Forelimb muscle (tissue), 1 donor: ENCODE results near the gene C4orf36. TPM values are rescaled to one million over a fixed set of nuclear protein-coding genes. Genes with fewer than 3 reads are reported as not detected.
"Not testable (repeated sequence)": the region's sequence is repeated elsewhere in the genome, so short reads cannot be mapped to it uniquely, and the experiment has no call there.

Source experiments
- DNase-seq: peaks from one replicate; pipeline ENCODE4 v3.0.0-alpha.2; 2013; ENCODE audit warnings: low read depth
- polyA plus RNA-seq: library from polyadenylated mRNA; unstranded; fragments of 120-200 nt; gene quantifications from one replicate; pipeline ENCODE4 v1.2.1, GENCODE V29; 2013; ENCODE audit not compliant: insufficient read length

The C4orf36 gene
- polyA plus RNA-seq, 1 donor, result not detected

DNA sequence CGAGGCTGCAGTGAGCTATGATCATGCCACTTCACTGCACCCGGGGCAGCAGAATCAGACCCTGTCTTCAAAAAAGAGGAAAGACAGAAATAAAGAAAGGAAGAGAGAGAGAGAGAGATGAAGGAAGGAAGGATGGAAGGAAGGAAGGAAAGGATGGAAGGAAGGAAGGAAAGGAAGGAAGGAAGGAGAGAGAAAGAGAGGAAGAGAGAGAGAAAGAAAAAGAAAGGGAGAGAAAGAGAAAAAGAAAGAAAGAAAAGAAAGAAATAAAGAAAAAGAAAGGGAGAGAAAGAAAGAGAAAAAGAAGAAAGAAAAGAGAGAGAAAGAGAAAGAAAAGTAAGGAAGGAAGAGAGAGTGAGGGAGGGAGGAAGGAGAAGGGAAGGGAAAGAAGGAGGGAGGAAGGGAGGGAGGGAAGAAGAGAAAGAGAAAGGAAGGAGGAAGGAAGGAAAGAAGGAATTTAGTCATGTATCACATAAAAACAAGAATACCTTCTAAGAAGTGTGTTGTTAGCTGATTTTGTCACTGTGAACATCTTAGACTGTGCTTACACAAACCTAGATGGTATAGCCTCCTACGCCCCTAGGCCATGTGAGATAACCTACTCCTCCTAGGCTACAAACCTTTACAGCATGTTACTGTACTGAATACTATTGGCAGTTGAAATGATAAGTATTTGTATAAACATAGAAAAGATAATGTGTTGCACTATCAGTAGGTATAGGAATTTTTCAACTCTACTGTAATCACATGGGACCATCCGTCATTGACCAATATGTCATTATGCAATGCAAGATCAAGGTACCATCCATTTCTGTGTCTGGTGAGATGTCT, 25.2 kb upstream of the C4orf36 start:
- DNase-seq, result no peak

DNA sequence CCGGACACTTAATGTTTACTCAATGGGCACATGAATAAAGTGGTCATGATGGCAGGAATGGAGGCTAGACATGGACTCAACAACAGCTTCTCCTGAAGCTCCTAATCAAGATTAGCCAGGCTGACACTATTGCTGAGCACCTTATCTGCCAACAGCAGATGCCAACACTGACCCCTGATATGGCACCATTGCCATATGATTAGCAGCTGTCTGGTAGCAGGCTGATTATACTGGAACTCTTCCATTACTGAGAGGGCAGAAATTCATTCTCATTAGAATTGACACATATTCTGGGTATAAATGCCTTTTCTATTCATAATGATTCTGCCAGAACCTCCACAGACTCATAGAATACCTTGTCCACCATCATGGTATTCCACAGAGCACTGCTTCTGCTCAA, 24.2 kb upstream of the C4orf36 start:
- DNase-seq, result no peak

DNA sequence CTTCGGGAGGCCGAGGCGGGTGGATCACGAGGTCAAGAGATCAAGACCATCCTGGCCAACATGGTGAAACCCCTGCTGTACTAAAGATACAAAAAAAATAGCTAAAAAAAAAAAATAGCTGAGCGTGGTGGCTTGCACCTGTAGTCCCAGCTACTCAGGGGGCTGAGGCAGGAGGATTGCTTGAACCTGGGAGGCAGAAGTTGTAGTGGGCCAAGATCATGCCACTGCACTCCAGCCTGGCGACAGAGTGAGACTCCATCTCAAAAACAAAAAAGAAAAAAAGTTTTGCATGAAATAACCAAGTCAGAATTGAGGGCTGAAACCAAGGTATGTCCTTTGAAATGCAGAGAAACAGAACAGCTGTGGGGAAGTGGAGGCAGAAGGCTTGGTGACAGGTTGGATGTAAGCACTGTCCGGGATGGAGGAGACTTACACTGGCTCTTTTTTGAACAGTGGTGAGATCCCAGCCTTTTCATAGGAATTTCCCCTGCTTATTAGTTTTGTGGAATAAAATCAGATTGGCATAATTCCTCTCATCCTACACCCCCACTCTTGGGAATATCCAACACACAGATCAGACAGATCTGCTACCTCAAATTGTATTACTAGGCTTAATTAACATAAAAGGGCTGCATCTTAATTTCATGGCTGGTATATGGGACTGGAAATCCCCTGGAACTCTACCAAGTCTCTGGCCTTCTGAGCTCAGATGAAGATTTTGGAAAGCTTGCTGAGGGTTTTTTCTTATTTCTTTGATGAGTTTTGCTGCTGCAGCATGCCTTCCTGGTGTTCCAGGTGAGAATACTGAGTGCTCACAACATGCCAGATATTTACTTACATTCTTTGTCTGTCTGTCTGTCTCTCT, 18.8 kb upstream of the C4orf36 start:
- DNase-seq, result no peak

DNA sequence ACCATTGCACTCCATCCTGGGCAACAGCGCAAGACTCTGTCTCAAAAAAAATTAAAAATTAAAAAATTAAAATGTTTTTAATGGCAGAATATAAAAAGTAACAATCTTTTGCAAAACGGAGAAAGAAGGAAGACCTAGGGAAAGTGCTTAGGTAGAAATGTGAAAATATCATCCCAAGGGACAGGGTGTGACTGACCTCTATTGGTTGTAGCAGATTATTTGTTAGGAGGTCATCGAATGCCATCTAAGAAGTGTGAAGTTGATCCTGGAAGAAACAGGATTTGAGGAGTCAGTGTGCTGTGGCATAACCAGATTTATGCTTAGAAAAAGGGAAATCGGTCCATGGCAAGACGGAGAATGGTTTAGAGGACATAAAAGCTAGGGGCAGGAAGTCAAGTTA, 18.1 kb upstream of the C4orf36 start:
- no peak for DNase-seq

DNA sequence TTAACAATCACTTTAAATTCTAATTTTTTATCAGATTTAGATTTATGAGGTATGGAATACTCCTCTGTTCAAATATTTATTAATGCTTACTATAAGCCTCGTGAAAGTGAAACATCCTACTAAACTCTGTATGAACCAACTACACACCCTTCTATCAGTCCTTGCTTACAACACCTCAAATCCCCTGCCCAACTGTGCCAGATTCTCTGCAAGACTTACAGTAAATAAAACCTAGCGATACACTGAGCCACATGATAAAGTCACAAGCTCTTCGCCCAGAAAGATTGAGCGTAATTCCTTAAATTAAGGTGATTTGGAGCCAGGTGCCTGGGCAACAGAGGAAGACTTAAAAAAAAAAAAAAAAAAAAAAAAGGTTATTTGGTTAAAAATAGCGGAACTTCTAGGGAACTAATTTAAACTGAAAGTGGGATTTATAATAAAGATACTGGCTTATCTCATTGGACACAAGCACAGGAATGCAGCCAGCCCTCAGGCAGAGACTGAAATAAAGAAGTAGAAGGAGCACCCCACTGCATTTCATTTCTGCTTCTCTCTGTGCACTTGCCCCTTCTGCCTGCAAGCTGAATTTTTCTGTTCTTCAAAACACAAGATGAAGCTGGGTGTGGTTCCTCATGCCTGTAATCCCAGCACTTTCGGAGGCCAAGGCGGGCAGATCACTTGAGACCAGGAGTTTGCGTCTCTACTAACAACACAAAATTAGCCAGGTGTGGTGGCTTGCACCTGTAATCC, 17.5 kb upstream of the C4orf36 start:
- DNase-seq, result no peak

DNA sequence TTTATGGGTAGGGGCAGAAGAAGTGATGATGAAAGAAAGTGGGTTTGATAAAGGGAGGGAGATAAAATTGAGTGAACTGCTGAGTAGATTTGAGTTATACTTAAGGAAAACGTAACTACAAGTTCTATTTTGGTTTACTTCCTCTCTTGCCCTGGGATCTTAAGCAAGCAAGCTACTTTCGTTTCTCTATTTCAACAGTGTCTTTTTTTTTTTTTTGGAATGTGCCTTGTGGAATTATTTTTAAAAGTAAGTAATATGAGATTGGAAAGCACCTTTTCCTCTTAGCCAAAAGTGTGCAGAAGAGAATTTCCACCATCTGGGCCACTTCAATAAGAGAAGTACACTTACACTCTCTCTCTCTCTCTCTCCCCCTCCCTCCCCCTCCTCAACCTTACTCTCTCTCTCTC, 16.0 kb upstream of the C4orf36 start:
- DNase-seq, result no peak

DNA sequence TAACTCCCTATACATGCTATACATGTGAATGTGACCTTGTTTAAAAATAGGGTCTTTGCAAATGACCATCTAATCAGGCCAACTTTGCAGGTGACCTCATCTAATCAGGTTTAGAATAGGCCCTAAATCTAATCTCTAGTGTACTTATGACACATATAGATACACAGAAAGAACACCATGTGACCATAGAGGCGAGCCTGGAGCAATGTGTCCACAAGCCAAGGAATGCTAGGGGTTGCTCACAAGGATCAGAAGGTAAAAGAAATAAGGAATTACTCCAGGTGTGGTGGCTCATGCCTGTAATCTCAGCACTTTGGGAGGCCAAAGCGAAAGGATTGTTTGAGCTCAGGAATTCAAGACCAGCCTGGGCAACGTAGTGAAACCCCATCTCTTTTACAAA, 9.6 kb upstream of the C4orf36 start:
- DNase-seq, result no peak

DNA sequence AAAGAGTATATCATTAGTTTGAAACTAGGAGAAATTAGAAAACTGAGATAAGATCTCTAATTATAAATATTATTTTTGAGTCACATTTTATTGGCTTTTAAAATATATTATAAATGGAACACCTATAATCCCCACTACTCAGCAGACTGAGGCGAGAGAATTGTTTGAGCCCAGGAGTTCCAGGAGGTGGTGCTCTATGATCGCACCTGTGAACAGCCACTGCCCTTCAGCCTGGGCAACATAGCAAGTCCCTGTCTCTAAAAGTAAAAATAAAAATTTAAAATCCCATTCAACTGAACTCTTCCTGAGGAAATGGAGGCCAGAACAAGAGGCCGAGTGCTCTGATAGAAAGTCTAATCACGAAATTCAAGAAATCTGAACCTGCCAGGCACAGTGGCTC, 6.3 kb upstream of the C4orf36 start:
- no peak for DNase-seq

DNA sequence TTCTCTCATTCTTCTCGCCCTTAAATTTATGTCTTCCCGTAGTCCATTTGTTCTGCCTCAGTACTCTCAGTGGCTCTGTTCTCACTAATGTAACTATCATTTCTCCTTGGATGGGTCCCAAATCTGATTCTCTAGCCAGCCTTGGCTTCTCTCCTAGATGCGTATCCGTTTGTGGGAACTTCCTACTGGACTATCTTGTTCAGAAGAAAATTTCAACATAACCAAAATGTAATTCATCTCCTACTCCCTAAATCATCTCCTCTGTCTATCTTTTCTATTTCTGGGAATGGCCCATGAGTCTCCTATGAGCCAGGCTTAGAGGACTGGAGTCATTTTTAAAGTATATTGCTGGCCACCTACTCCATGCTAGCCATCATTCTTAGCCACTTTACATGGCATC, 4.4 kb upstream of the C4orf36 start:
- no peak for DNase-seq

DNA sequence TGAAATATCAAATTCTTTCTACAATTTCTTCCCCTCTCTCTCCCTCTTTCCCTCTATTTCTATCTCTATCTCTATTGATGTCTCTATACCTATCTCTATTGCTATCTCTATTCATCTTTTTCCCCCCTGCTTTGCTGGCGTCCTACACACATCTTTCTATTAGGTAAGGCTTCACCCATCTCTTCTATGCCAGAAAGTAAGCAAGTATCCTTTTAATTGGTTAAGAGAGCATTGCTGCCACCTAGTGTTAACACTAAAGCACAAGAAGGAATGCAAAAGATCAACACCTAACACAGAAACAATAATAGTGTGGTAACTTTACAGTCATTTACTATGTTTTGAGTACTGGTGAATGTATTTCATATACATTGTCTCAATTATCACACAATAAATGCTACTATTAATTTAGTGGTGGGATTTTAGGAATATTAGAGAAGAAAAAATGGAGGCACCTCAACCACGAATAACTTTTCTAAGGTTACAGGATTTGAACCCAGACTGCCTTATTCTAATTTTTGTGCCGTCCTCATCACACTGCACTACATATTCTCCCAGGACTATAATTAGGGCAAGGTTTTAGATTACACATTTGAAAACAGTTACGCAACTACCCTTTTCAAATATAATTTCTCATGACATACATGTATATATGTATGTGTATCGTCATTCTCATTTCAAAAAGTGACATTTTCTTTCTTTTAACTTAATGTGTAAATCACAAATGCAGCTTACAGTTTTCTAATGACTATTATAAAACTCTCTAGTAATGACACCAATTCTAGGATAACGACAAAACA, 3.7 kb upstream of the C4orf36 start:
- no peak for DNase-seq

DNA sequence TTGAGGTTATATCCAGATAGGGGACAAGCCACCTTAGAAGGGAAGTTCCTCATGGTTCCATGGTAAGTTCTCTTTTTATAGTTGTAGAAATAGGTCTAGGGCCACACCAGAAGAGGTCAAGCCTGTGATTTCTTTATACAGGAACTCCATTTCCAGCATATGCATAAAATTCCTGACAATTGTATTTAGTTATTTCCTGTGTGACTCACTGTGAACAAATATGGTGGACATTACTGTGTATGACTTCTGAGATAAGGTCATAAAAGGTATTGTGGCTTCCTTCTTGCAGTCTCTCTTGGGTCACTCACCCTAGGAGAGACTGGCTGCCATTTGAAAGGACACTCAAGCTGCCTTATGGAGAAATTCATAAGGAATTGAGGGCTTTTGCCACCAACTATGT, 2.2 kb upstream of the C4orf36 start:
- DNase-seq, result no peak

DNA sequence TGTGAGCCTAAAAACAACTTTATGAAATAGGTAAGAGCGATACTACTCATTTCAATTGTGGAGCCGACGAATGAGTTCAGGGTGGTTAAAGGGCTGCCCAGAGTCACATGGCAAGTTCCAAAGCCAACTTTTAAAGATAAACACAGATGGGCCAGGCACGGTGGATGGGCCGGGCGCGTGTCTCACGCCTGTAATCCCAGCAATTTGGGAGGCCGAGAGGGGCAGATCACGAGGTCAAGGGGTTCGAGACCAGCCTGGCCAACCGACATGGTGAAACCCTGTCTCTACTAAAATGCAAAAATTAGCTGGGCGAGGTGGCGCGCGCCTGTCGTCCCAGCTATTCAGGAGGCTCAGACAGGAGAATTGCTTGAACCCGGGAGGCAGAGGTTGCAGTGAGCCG, 914 bp upstream of the C4orf36 start:
- DNase-seq, result no peak

DNA sequence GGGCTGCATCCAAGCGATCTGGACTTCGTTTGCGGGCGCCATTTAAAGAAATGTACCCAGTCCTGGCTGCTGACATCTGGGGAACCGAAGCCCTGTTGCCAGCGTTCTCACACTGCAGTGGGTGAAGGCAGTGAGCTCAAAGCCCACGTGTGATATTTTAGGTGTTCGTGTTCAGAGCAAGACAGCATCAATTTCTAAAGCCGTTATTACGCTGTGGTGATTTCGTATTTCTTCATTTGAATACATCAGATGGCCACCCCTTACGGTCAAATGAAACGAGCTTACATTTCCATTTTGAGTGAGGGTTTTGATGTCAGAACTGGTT, 376 bp upstream of the C4orf36 start:
- no peak for DNase-seq

DNA sequence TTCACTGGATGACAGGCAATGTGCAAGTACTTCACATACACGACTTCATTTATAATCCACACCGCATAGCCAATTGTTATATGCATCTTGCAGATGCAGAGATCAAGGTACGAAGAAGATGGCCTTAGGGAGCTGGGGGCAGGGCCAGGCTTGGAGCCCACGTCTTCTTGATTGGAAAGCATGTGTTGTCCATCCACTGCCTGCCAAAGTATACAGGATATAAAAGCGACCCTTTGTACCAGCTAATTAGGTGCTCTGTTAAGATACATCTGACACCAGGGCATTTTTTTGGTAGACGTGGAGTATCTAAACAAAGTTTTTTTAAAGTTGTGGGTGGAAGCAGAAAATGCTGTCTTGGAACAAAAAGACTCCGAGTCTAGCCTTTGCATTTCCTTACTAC, 1.4 kb downstream of the C4orf36 start:
- no peak for DNase-seq

DNA sequence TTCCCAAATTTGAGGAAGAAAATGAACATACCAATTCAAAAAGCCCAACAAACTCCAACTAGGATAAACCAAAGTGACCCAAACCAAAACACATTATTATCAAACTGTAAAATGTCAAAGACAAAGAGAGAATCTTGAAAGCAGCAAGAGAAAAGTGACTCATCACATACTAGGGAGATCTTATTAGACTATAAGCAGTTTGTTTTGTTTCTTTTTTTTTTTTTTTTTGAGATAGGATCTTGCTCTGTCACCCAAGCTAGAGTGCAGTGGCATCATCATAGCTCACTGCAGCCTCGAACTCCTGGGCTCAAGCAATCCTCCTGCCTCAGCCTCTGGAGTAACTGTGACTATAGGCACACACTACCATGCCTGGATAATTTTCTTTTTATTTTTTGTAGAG, 12.6 kb downstream of the C4orf36 start:
- DNase-seq, result no peak

DNA sequence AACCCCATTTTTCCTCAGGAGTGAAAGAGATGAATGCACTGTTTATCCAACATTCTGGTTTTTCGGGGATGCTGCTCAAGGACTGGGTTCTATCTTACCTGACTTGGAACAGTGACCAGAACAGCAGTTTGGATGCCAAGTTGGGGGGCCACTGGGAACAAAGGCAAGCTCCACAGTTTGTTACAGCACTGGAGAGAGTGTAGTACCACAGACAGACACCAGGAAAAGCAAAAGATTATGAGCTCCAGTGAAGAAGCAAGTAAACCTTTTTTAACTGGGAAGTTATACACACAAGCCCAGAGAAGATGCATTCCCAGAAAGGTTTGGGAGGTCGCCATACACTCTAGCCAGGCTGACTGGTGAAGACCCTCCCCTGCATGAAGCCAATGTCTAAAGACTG, 13.6 kb downstream of the C4orf36 start:
- DNase-seq, result no peak

DNA sequence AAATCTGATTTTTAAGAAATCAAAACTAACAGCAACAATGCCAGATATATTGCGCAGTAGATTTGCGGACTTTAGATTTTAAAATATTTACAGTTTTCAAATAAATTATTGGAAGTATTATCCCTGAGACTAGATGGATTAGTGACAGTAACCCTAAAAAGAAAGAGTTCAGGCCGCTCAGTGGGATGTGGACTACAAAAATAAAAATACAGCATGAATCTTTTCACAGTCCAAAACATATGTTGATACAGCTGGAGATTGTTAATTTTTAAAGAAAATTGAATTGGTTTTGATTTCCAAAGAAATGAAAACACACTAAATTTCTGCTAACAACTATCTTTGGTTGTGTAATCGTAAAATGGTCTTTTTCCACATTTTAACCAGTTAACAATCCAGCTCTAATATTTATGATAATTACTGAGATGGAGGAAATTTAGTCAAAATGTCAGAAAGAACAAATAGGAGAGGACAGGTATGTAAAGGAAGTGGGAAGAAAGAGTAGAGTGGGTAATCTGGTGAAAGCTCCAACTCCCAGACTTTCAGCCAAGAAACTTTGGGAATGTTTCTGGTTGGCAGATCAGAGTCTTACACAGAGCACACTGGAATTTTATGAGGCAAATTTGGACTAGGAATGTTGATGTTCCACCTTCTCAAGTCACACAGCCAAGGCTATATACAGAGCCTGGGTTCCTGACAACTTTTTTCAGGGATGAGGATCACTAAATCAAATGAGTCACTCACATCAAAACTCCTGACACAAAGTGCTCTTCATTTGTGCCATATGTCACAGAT, 15.1 kb downstream of the C4orf36 start:
- no peak for DNase-seq

DNA sequence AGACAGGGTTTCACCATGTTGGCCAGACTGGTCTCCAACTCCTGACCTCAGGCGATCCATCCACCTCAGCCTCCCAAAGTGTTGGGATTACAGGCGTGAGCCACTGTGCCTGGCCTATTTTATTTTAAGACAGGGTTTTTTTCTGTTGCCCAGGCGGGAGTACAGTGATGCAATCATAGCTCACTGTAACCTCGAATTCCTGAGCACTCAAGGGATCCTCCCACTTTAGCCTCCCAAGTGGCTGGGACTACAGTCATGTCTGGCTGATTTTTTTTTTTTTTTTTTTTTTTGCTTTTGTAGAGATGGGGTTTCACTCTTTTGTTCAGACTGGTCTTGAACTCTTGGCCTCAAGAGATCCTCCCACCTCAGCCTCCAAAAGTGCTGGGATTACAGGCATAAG, 16.8 kb downstream of the C4orf36 start:
- DNase-seq, result not testable (repeated sequence)

DNA sequence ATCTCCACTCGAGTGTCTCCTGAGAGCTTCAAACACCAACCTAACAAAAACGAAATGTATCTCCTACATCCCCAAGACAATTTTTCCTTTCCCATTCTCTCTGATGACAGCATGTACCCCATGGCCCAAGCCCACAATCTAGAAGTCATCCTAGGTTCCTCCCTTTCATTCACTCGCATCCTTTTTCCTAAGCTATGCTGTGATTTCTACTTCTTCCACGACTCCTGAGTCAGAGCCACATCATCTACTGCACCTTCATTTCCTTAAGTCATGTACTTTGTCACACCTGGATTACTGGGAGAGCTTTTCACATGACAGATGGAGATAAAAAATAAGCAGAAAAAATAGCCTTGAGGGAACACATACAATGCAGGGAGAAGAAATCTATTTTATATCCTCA, 20.1 kb downstream of the C4orf36 start:
- DNase-seq, result no peak

DNA sequence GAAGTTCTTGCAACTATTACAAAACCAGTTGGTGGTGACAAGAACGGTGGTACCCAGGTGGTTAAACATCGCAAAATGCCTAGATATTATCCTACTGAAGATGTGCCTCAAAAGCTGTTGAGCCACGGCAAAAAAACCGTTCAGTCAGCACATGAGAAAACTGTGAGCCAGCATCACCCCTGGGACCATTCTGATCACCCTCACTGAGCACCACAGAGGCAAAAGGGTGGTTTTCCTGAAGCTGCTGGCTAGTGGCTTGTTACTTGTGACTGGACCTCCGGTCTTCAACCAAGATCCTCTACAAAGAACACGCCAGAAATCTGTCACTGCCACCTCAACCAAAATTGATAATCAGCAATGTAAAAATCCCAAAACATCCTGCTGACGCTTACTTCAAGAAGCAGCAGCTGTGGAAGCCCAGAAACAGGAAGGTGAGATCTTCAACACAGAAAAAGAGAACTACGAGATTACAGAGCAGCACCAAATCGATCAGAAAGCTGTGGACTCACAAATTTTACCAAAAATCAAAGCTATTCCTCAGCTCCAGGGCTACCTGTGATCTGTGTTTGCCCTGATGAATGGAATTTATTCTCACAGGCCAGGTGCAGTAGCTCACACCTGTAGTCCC, 21.7 kb downstream of the C4orf36 start:
- no peak for DNase-seq
